ENCODE data around the gene INSC. TPM values are rescaled to one million over a fixed set of nuclear protein-coding genes. Genes with fewer than 3 reads are reported as not detected.

INSC gene
- total RNA-seq, 1 experiment from 2014 or later, result not detected

DNA sequence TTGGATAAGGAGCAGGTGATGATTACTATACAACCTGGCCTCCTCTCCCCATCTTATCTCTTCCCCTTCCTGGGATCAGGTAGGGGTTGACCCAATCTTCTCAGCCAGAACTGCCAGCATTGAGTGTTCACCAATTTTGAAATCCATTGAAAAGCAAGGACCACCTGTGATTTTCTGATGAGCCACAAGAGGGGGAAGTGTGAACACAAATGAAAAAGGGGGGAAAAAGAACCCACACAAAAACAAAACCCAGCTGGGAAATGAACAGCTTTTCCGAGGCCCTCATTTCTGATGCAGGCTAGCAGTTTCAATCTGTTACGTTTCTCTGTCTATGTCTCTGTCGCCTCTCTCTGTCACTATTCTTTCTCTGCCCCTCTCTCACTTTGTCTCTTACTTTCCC is 161.9 kb downstream of the INSC start:
- H3F3A ChIP-seq (ENCODE audit: insufficient read depth, low read depth), result no peaks in the 10 kb centered on the region
- H3K79me2 ChIP-seq (ENCODE audit: low read depth), result no peaks in the 10 kb centered on the region
- intact Hi-C loops (cut with micrococcal nuclease; ENCODE audit: unreplicated experiment), result no loop called here
- no peaks in the 10 kb centered on the region for H3K27me3 ChIP-seq (ENCODE audit: insufficient read depth, low read depth)
- ChIA-PET CTCF (no interaction called here), POLR2A (ENCODE audit: unreplicated experiment) (no interaction called here)
- no peak for DNase-seq
- no peaks in the 10 kb centered on the region for H3K9me2 ChIP-seq (ENCODE audit: insufficient read depth)
- no peak overlapping the region for H3K27ac ChIP-seq
- no peaks in the 10 kb centered on the region for H3K9me3 ChIP-seq (ENCODE audit: insufficient read depth, low read depth)
- no peaks in the 10 kb centered on the region for H4K20me1 ChIP-seq (ENCODE audit: insufficient read depth)
- H3K4me1 ChIP-seq (replicated peaks; ENCODE audit: insufficient read depth), result no peaks in the 10 kb centered on the region
- TF ChIP-seq, protein P1, sequence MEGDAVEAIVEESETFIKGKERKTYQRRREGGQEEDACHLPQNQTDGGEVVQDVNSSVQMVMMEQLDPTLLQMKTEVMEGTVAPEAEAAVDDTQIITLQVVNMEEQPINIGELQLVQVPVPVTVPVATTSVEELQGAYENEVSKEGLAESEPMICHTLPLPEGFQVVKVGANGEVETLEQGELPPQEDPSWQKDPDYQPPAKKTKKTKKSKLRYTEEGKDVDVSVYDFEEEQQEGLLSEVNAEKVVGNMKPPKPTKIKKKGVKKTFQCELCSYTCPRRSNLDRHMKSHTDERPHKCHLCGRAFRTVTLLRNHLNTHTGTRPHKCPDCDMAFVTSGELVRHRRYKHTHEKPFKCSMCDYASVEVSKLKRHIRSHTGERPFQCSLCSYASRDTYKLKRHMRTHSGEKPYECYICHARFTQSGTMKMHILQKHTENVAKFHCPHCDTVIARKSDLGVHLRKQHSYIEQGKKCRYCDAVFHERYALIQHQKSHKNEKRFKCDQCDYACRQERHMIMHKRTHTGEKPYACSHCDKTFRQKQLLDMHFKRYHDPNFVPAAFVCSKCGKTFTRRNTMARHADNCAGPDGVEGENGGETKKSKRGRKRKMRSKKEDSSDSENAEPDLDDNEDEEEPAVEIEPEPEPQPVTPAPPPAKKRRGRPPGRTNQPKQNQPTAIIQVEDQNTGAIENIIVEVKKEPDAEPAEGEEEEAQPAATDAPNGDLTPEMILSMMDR (conservative IDR thresholded peaks at IDR 0.05), result peak; percentile 50
- no peak for TF ChIP-seq EZH2 (IDR thresholded peaks at IDR 0.05; ENCODE audit: low read depth)
- H2AFZ ChIP-seq, result no peak overlapping the region
- H3K4me2 ChIP-seq, result no peak overlapping the region
- H3K4me3 ChIP-seq, result no peak overlapping the region
- no peaks in the 10 kb centered on the region for H3K36me3 ChIP-seq (ENCODE audit: low read depth)
- no TSS peak for BruUV-seq (replicated peaks)

DNA sequence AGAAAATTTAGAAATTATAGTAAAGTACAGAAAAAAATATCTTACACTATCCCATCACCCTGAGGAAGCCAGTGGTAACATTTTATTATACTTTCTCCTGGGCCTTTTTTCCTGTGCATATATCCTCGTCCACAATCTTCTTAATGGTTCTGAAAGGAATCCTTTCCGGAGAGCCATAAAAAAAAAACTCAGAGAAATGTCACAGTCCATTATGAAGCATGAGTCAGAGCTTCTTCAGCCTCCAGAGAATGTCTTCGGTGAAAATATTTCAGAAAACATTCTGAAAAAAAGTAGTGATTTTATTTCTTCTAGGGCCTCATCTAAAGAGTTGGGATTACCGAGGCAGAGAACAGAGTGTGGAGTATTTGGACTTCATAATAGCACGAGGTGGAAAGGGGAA is 163.4 kb downstream of the INSC start:
- Histone ChIP-seq H3K9me2 (ENCODE audit: insufficient read depth) (no peaks in the 10 kb centered on the region), H3K36me3 (ENCODE audit: low read depth) (no peaks in the 10 kb centered on the region), H3K79me2 (ENCODE audit: low read depth) (no peaks in the 10 kb centered on the region), H3K27ac (no peak overlapping the region), H4K20me1 (ENCODE audit: insufficient read depth) (no peaks in the 10 kb centered on the region), H2AFZ (no peak overlapping the region), H3K27me3 (ENCODE audit: insufficient read depth, low read depth) (no peaks in the 10 kb centered on the region), H3K4me2 (no peak overlapping the region), H3F3A (ENCODE audit: insufficient read depth, low read depth) (no peaks in the 10 kb centered on the region), H3K4me1 (replicated peaks; ENCODE audit: insufficient read depth) (no peaks in the 10 kb centered on the region), H3K9me3 (ENCODE audit: insufficient read depth, low read depth) (no peaks in the 10 kb centered on the region), H3K4me3 (no peak overlapping the region)
- no TSS peak for BruUV-seq (replicated peaks)
- ChIA-PET CTCF (no interaction called here), POLR2A (ENCODE audit: unreplicated experiment) (no interaction called here)
- intact Hi-C loops (cut with micrococcal nuclease; ENCODE audit: unreplicated experiment), result no loop called here
- no peak for TF ChIP-seq EZH2 (IDR thresholded peaks at IDR 0.05; ENCODE audit: low read depth)
- TF ChIP-seq, protein P1 (conservative IDR thresholded peaks at IDR 0.05), result no peak
- DNase-seq, result no peak

- no peak overlapping the region for H3K4me3 ChIP-seq
Observed at GRCh38 chr11:15280393-15280792, 165.7 kb downstream of the INSC start.

More at GRCh38 chr11:15280393-15280792, 165.7 kb downstream of the INSC start:
- H3K27ac ChIP-seq, result no peak overlapping the region
- H4K20me1 ChIP-seq (ENCODE audit: insufficient read depth), result no peaks in the 10 kb centered on the region
- BruUV-seq (replicated peaks), result no TSS peak
- intact Hi-C loops (cut with micrococcal nuclease; ENCODE audit: unreplicated experiment), result no loop called here
- ChIA-PET POLR2A (ENCODE audit: unreplicated experiment) (no interaction called here), CTCF (no interaction called here)
- DNase-seq, result no peak
- no peaks in the 10 kb centered on the region for H3K9me3 ChIP-seq (ENCODE audit: insufficient read depth, low read depth)
- H3K9me2 ChIP-seq (ENCODE audit: insufficient read depth), result no peaks in the 10 kb centered on the region
- no peaks in the 10 kb centered on the region for H3K79me2 ChIP-seq (ENCODE audit: low read depth)
- H3K4me1 ChIP-seq (replicated peaks; ENCODE audit: insufficient read depth), result no peaks in the 10 kb centered on the region
- no peaks in the 10 kb centered on the region for H3K27me3 ChIP-seq (ENCODE audit: insufficient read depth, low read depth)
- TF ChIP-seq, protein P1 (conservative IDR thresholded peaks at IDR 0.05), result no peak
- TF ChIP-seq EZH2 (IDR thresholded peaks at IDR 0.05; ENCODE audit: low read depth), result no peak
- no peak overlapping the region for H2AFZ ChIP-seq
- H3K4me2 ChIP-seq, result no peak overlapping the region
- H3F3A ChIP-seq (ENCODE audit: insufficient read depth, low read depth), result no peaks in the 10 kb centered on the region
- no peaks in the 10 kb centered on the region for H3K36me3 ChIP-seq (ENCODE audit: low read depth)
